Medulla oblongata (tissue), 1 donor: Measurements from ENCODE around the gene ATL1.

Experiments
- DNase-seq: peaks from one replicate; pipeline ENCODE4 v3.0.0-alpha.2; 2015; ENCODE audit errors: extremely low spot score

The ATL1 gene

GRCh38 chr14:50559990-50560930 is at the start of gene ATL1:
ATL1 (plus strand) TSS chr14:50560145; CDS start chr14:50560266, 121 bp downstream.
- peak; percentile 74 for DNase-seq

GRCh38 chr14:50510157-50510556 is 49.8 kb upstream of the ATL1 start:
- DNase-seq = no peak

- DNase-seq = peak; percentile 64
Measured at GRCh38 chr14:50512463-50512862, 47.5 kb upstream of the ATL1 start.

- no peak for DNase-seq
Measured at GRCh38 chr14:50516091-50516490, 43.9 kb upstream of the ATL1 start.

- no peak for DNase-seq
Measured at GRCh38 chr14:50520947-50521815, 38.8 kb upstream of the ATL1 start.

- no peak for DNase-seq
Measured at GRCh38 chr14:50521912-50522341, 38.0 kb upstream of the ATL1 start.

GRCh38 chr14:50523271-50524041 is 36.5 kb upstream of the ATL1 start:
- no peak for DNase-seq

- DNase-seq = no peak
Measured at GRCh38 chr14:50524060-50524459, 35.9 kb upstream of the ATL1 start.

GRCh38 chr14:50524731-50525515 is 35.0 kb upstream of the ATL1 start:
- DNase-seq = no peak

GRCh38 chr14:50528000-50528399 is 31.9 kb upstream of the ATL1 start:
- no peak for DNase-seq

- no peak for DNase-seq
Measured at GRCh38 chr14:50529288-50530179, 30.4 kb upstream of the ATL1 start.

- no peak for DNase-seq
Measured at GRCh38 chr14:50530358-50530757, 29.6 kb upstream of the ATL1 start.

GRCh38 chr14:50530794-50531365 is 29.1 kb upstream of the ATL1 start:
- peak; percentile 37 for DNase-seq

GRCh38 chr14:50531595-50532501 is 28.1 kb upstream of the ATL1 start:
- peak; percentile 46 for DNase-seq

- peak; percentile 95 for DNase-seq
Measured at GRCh38 chr14:50532502-50533240, 27.3 kb upstream of the ATL1 start, which contains the start of gene MAP4K5. MAP4K5 (minus strand) TSS chr14:50532569; CDS start chr14:50532049, 520 bp downstream.

- DNase-seq = peak; percentile 72
Measured at GRCh38 chr14:50533241-50533705, 26.7 kb upstream of the ATL1 start.

GRCh38 chr14:50533806-50534205 is 26.1 kb upstream of the ATL1 start:
- DNase-seq = peak; percentile 87
